Endothelial cell of umbilical vein (primary cell): ENCODE measurements around the gene CHRM3. TPM values are rescaled to one million over a fixed set of nuclear protein-coding genes. Genes with fewer than 3 reads are reported as not detected.

Experiments
- BruUV-seq: library from RNA; stranded (reverse); fragments of 400-500 nt; replicated peaks from 2 replicates; lab custom pipeline; 2021; lab: Mats Ljungman, UMichigan
- CTCF ChIA-PET: fragments of 300-600, 350-600 bp; sonication (Branson Sonifier 250); formaldehyde crosslinking; loops from one replicate; lab custom pipeline; 2021; ENCODE audit warnings: antibody characterized with exemption, inconsistent platforms; lab: Charles Lee
- POLR2A ChIA-PET: fragments of 300-600, 350-600 bp; sonication (Branson Sonifier 250); formaldehyde crosslinking; loops from one replicate; lab custom pipeline; 2021; ENCODE audit warnings: antibody characterized with exemption, inconsistent platforms; lab: Charles Lee
- DNase-seq: peaks from one replicate; pipeline ENCODE4 v3.0.0-alpha.2; 2011; ENCODE audit warnings: low read depth, low spot score
- FAIRE-seq: peaks from 2 replicates; lab custom pipeline; 2011; peaks lifted over from hg19 to GRCh38; lab: Jason Lieb, UNC
- H2AFZ ChIP-seq: 2 replicates; pipeline ENCODE4 v1.6.0; 2012; ENCODE audit warnings: low read depth, low read length, control low read depth, inconsistent platforms
- H3K27ac ChIP-seq: 2 replicates; pipeline ENCODE4 v1.5.1; 2011; ENCODE audit warnings: low read depth, mild to moderate bottlenecking, control low read depth, low read length, moderate library complexity; ENCODE audit not compliant: insufficient read depth
- H3K27me3 ChIP-seq, 2 experiments: 2 replicates each; pipeline versions ENCODE4 v1.6.0 to v1.6.1; 2011; ENCODE audit warnings: low read length in 2 of 2, mixed read lengths in 1 of 2; ENCODE audit not compliant: control insufficient read depth in 2 of 2, insufficient read depth in 2 of 2
- H3K36me3 ChIP-seq, 2 experiments: 2 replicates in 1 of 2; 3 replicates in 1 of 2; pipeline ENCODE4 v1.5.1; 2011; ENCODE audit warnings: low read length in 2 of 2, mild to moderate bottlenecking in 1 of 2, moderate library complexity in 1 of 2; ENCODE audit not compliant: control insufficient read depth in 2 of 2, insufficient read depth in 2 of 2; ENCODE audit errors: extremely low read depth in 1 of 2
- H3K4me1 ChIP-seq: 3 replicates; pipeline ENCODE4 v1.5.1; 2011; ENCODE audit warnings: mild to moderate bottlenecking, low read length; ENCODE audit not compliant: control insufficient read depth, insufficient read depth; ENCODE audit errors: extremely low read depth
- H3K4me2 ChIP-seq: 2 replicates; pipeline ENCODE4 v1.6.1; 2011; ENCODE audit warnings: low read length, control low read depth, mixed read lengths; ENCODE audit not compliant: insufficient read depth
- H3K4me3 ChIP-seq, 3 experiments: fragments of 200-600 bp in 1 of 3; sonication (generic), shearing (Covaris generic) in 1 of 3; replicated peaks in 1 of 3; 2 replicates each; pipeline ENCODE4 v1.5.1; 2011 to 2016; ENCODE audit warnings: control low read depth in 3 of 3, low read length in 3 of 3, mild to moderate bottlenecking in 2 of 3, inconsistent platforms in 1 of 3, low read depth in 1 of 3, moderate library complexity in 1 of 3; ENCODE audit not compliant: insufficient read depth in 1 of 3
- H3K79me2 ChIP-seq: 2 replicates; pipeline ENCODE4 v1.6.0; 2012; ENCODE audit warnings: low read length, inconsistent platforms; ENCODE audit not compliant: control insufficient read depth, insufficient read depth
- H3K9ac ChIP-seq: replicated peaks from 2 replicates; pipeline ENCODE3; 2011; ENCODE audit warnings: low read length, control low read depth; ENCODE audit not compliant: insufficient read depth; ENCODE audit errors: extremely low read depth
- H3K9me1 ChIP-seq: replicated peaks from 3 replicates; pipeline ENCODE4 v1.6.0; 2011; ENCODE audit warnings: mild to moderate bottlenecking, low read length; ENCODE audit not compliant: control insufficient read depth, insufficient read depth; ENCODE audit errors: extremely low read depth
- H3K9me3 ChIP-seq: replicated peaks from 2 replicates; pipeline ENCODE4 v1.5.1; 2012; ENCODE audit warnings: low read length, inconsistent platforms; ENCODE audit not compliant: control insufficient read depth, insufficient read depth
- H4K20me1 ChIP-seq: replicated peaks from 2 replicates; pipeline ENCODE3; 2011; ENCODE audit warnings: mild to moderate bottlenecking, low read length; ENCODE audit not compliant: control insufficient read depth, insufficient read depth; ENCODE audit errors: extremely low read depth
- CTCF ChIP-seq, 2 donors: IDR thresholded peaks; 1 replicate in 1 of 2; 2 replicates in 1 of 2; pipeline ENCODE4 v1.5.1; 2011; ENCODE audit warnings: low read length in 2 of 2, mild to moderate bottlenecking in 2 of 2, moderate library complexity in 2 of 2, control low read depth in 1 of 2, inconsistent platforms in 1 of 2, low read depth in 1 of 2; ENCODE audit not compliant: insufficient read depth in 1 of 2; ENCODE audit errors: extremely low read depth in 1 of 2
- EZH2 ChIP-seq: IDR thresholded peaks from 2 replicates; pipeline ENCODE4 v1.6.1; 2012; ENCODE audit warnings: borderline replicate concordance, low read depth, mild to moderate bottlenecking, moderate library complexity, low read length, inconsistent platforms; ENCODE audit not compliant: severe bottlenecking
- FOS ChIP-seq: IDR thresholded peaks from 2 replicates; pipeline ENCODE4 v1.6.1; 2011; ENCODE audit warnings: mild to moderate bottlenecking, low read length, moderate library complexity, borderline replicate concordance; ENCODE audit not compliant: insufficient read depth
- GATA2 ChIP-seq: IDR thresholded peaks from 2 replicates; pipeline ENCODE4 v1.7.0; 2011; ENCODE audit warnings: low read depth, mild to moderate bottlenecking, moderate library complexity, mixed read lengths, low read length; ENCODE audit not compliant: insufficient read length, insufficient read depth
- JUN ChIP-seq: IDR thresholded peaks from 2 replicates; pipeline ENCODE4 v1.6.1; 2011; ENCODE audit warnings: borderline replicate concordance, low read depth; ENCODE audit not compliant: insufficient read length, insufficient read depth
- MAX ChIP-seq: IDR thresholded peaks from 2 replicates; pipeline ENCODE4 v1.6.1; 2011; ENCODE audit not compliant: insufficient read depth, insufficient read length
- MYC ChIP-seq: IDR thresholded peaks from one replicate; pipeline ENCODE4 v1.6.1; 2011; ENCODE audit warnings: mild to moderate bottlenecking, low read depth, low read length
- POLR2A ChIP-seq: IDR thresholded peaks from 2 replicates; pipeline ENCODE4 v1.6.1; 2012; ENCODE audit warnings: low read depth, mild to moderate bottlenecking, control low read depth, low read length
- POLR2AphosphoS5 ChIP-seq: IDR thresholded peaks from 2 replicates; pipeline ENCODE4 v1.6.1; 2012; ENCODE audit warnings: low read depth, mild to moderate bottlenecking, control low read depth, low read length, moderate library complexity; ENCODE audit not compliant: insufficient read depth
- dilution Hi-C: fragments of 300-500 bp; cut with MboI; formaldehyde crosslinking; loops from one replicate; pipeline ENCODE4 v1.15.0; 2019; ENCODE audit warnings: low sequenced_read_pairs; ENCODE audit not compliant: extremely low pct_ligation_motif_present
- intact Hi-C: fragments of 100-400 bp; cut with micrococcal nuclease; formaldehyde crosslinking; loops from one replicate; pipeline ENCODE4 v1.10.0; 2022
- polyA plus RNA-seq, 4 experiments: library from polyadenylated mRNA; depleted of rRNA in 3 of 4; stranded (reverse) in 3 of 4; unstranded in 1 of 4; fragments of >200 nt; gene quantifications; 2 replicates each; pipeline versions ENCODE4 v1.2.1 to v1.2.3, GENCODE V29; 2011 to 2012; ENCODE audit warnings: missing spikeins in 1 of 4
- total RNA-seq: library from RNA; stranded (reverse); gene quantifications from 2 replicates; pipeline ENCODE4 v1.2.3, GENCODE V29; 2021

The CHRM3 gene
- total and polyA plus RNA-seq, 2 donors (not counting 3 experiments of a cell fraction or from before 2014, with no cell fraction given): not detected

- Histone ChIP-seq H4K20me1 (no peaks in the 10 kb centered on the region), H2AFZ (no peak overlapping the region), H3K79me2 (no peaks in the 10 kb centered on the region), H3K9me3 (peaks cover 8% of the 10 kb centered on the region), H3K4me1 (no peaks in the 10 kb centered on the region), H3K9me1 (no peaks in the 10 kb centered on the region), H3K9ac (no peak overlapping the region), H3K27ac (no peak overlapping the region), H3K4me3 (no peak overlapping the region), H3K36me3 (no peaks in the 10 kb centered on the region), H3K4me2 (no peak overlapping the region), H3K27me3 (no peaks in the 10 kb centered on the region)
- DNase-seq: no peak
- ChIA-PET CTCF (no interaction called here), POLR2A (no interaction called here)
- intact Hi-C loops (no loop called here), dilution Hi-C loops (no loop called here)
- no peak for TF ChIP-seq MYC
- TF ChIP-seq POLR2A: no peak
- no peak for TF ChIP-seq JUN
- TF ChIP-seq MAX: no peak
- no peak for TF ChIP-seq FOS
- TF ChIP-seq CTCF (IDR thresholded peaks at IDR 0.05; ENCODE audit: extremely low read depth in 1 of 2, insufficient read depth in 1 of 2, low read depth in 1 of 2, low read length in 2 of 2): no peak
- TF ChIP-seq EZH2: no peak
- no peak for TF ChIP-seq POLR2AphosphoS5
- no peak for TF ChIP-seq GATA2
- BruUV-seq: no TSS peak
- FAIRE-seq: no peak
Measured at GRCh38 chr1:239353536-239353935, 32.8 kb upstream of the CHRM3 start.
